ENCODE measurements around the gene SYPL1.

DNA sequence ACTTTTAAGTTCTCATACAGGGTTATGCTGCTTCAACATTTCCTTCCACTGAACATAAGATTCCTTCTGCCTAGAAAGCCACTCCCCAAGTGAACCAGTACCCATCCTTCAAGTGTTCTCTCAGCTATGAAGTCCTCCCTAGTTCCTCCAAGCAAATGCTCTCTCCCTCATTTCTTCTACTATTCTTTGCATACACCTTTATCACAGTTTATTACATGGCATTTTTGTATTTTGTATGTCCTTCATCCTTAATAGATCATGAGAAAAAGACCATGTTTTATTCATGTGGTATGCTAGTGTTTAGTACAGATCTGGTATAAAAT, 1.9 kb downstream of the SYPL1 start:
- TF ChIP-seq, protein P1, sequence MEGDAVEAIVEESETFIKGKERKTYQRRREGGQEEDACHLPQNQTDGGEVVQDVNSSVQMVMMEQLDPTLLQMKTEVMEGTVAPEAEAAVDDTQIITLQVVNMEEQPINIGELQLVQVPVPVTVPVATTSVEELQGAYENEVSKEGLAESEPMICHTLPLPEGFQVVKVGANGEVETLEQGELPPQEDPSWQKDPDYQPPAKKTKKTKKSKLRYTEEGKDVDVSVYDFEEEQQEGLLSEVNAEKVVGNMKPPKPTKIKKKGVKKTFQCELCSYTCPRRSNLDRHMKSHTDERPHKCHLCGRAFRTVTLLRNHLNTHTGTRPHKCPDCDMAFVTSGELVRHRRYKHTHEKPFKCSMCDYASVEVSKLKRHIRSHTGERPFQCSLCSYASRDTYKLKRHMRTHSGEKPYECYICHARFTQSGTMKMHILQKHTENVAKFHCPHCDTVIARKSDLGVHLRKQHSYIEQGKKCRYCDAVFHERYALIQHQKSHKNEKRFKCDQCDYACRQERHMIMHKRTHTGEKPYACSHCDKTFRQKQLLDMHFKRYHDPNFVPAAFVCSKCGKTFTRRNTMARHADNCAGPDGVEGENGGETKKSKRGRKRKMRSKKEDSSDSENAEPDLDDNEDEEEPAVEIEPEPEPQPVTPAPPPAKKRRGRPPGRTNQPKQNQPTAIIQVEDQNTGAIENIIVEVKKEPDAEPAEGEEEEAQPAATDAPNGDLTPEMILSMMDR (IDR thresholded peaks at IDR 0.05), result no peak
- TF ChIP-seq POLR2AphosphoS5 (IDR thresholded peaks at IDR 0.05) (no peak), POLR2A (IDR thresholded peaks at IDR 0.05) (no peak)
